Central memory CD4-positive, alpha-beta T cell (primary cell): ENCODE results near the gene MFNG.
A peak's percentile ranks its signal among the peaks of the same experiment; 100 is the strongest.

ENCODE experiments used
- DNase-seq: peaks from one replicate; pipeline ENCODE4 v3.0.0; 2022

Gene MFNG

GRCh38 chr22:37443977-37444376 is 42.2 kb downstream of the MFNG start:
- no peak for DNase-seq

GRCh38 chr22:37443086-37443485 is 43.1 kb downstream of the MFNG start:
- DNase-seq, result no peak

- no peak for DNase-seq
Measured at GRCh38 chr22:37442537-37442936, 43.6 kb downstream of the MFNG start.

- DNase-seq, result no peak
Measured at GRCh38 chr22:37442135-37442534, 44.0 kb downstream of the MFNG start.

- no peak for DNase-seq
Measured at GRCh38 chr22:37440875-37441274, 45.3 kb downstream of the MFNG start.

GRCh38 chr22:37439347-37439746 is 46.8 kb downstream of the MFNG start:
- DNase-seq, result no peak

- DNase-seq, result no peak
Measured at GRCh38 chr22:37435970-37436603, 50.1 kb downstream of the MFNG start.

- DNase-seq, result no peak
Measured at GRCh38 chr22:37433786-37434185, 52.4 kb downstream of the MFNG start.

- DNase-seq, result no peak
Measured at GRCh38 chr22:37432708-37433054, 53.5 kb downstream of the MFNG start.

GRCh38 chr22:37431801-37432707 is 54.1 kb downstream of the MFNG start:
- DNase-seq, result no peak

GRCh38 chr22:37431366-37431765 is 54.8 kb downstream of the MFNG start:
- no peak for DNase-seq

GRCh38 chr22:37430941-37431340 is 55.2 kb downstream of the MFNG start:
- DNase-seq, result no peak

- DNase-seq, result peak; percentile 30
Measured at GRCh38 chr22:37428649-37429586, 57.3 kb downstream of the MFNG start.

- DNase-seq, result no peak
Measured at GRCh38 chr22:37427711-37428635, 58.2 kb downstream of the MFNG start.

- DNase-seq, result no peak
Measured at GRCh38 chr22:37427135-37427710, 59.0 kb downstream of the MFNG start, which contains the start of gene ELFN2. Gene ELFN2 (minus strand): TSS chr22:37427479. CDS start chr22:37375534, 51,945 bp downstream.

GRCh38 chr22:37426706-37427134 is 59.5 kb downstream of the MFNG start:
- DNase-seq, result no peak

GRCh38 chr22:37425800-37426705 is 60.1 kb downstream of the MFNG start:
- no peak for DNase-seq

GRCh38 chr22:37425369-37425768 is 60.8 kb downstream of the MFNG start:
- no peak for DNase-seq

GRCh38 chr22:37423283-37423682 is 62.9 kb downstream of the MFNG start:
- no peak for DNase-seq

- DNase-seq, result no peak
Measured at GRCh38 chr22:37421468-37421877, 64.7 kb downstream of the MFNG start.
